ENCODE measurements around the gene NOVA2.

Gene NOVA2

DNA sequence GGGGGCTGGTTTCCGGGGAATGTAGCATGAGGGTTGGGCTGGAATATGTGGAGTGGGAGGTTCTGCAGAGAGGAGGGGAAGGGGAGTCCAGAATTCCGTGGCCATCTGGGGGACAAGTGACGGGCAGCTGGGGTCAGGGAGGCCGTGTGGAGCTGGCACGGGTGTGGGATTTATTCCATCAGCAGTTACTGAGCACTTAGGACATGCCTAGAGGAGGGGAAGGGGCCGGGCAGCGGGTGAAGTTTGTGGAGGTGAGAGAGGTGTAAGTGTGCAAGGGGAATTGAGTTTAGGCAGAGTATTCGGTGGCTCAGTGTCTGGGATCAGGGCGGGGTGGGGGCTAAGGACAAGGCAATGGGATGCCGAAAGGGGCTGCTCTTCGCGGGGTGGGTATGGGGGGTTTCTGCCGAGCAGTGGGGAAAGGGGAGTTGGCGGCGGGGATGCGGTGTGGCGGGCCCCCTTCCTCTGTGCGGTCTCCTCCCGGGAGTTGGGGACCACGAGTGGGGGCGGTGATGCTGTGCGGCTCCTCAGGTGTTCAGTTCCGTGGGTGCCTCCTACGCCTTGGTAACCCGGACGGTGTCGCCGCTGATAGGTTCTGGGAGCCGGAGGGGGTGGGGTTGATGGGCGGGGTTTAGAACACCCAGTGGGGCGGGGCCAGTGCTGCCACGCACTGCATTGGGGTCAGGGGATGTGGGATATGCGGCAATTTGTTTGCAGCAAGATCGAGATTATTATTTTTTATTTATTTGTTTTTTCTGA lies 27.0 kb upstream of the NOVA2 start:
- DNase-seq: no peak

DNA sequence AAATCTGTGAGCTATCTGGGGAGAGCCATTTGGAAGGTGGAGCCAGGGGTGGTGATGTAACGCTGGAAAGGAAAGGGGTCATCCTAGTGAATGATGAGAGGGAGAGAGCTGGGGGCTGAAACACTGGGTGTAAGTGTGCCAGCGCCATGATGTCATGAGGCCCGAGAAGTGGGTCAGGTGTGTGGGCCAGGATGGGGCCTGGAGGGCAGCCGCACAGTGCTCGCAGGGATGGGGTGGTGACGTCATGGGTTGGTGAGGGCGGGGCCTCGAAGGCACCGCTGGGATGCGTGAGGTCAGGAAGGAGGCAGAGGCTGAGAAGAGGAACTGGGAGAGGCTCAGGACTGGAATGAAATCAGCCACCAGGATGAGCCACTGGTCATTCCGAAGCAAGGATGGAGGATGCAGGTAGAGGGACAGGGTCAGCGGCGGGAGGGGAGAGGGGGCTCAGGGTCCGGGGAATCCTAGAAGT lies 26.0 kb upstream of the NOVA2 start:
- no peak for DNase-seq

GRCh38 chr19:45998834-45999233 lies 25.2 kb upstream of the NOVA2 start:
- no peak for DNase-seq

GRCh38 chr19:45996933-45997332 lies 23.3 kb upstream of the NOVA2 start:
- DNase-seq: no peak

DNA sequence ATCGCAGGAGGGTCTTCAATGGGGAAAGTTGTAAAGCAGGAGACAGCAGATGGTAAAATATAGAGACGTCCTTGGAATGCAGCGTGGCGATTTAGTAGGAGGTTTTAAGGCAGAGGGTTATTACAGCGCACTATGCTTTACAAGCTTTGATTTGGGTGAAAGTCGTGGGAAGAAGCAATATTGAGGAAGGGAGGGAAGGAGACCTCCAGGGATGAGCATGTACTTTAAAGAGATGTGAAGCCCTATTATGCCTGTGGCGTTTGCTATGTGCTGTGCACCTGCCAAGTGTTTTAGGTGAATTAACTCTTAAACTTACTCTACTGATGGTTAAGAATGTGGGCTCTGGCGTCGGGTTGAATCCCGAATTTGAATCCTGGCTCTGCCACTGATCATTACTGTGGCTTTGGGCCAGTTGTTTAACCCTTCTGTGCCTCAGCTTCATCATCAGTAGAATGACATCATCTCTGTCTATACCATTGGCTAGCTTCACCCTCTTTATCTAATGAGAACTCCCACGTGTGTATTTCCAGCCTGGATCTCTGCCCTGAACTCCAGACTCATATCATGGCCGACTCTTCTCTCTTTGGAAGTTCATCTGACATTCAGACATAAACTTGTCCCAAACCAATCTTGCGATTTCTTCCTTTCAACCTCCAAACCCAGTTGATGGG lies 22.2 kb upstream of the NOVA2 start:
- DNase-seq: no peak

DNA sequence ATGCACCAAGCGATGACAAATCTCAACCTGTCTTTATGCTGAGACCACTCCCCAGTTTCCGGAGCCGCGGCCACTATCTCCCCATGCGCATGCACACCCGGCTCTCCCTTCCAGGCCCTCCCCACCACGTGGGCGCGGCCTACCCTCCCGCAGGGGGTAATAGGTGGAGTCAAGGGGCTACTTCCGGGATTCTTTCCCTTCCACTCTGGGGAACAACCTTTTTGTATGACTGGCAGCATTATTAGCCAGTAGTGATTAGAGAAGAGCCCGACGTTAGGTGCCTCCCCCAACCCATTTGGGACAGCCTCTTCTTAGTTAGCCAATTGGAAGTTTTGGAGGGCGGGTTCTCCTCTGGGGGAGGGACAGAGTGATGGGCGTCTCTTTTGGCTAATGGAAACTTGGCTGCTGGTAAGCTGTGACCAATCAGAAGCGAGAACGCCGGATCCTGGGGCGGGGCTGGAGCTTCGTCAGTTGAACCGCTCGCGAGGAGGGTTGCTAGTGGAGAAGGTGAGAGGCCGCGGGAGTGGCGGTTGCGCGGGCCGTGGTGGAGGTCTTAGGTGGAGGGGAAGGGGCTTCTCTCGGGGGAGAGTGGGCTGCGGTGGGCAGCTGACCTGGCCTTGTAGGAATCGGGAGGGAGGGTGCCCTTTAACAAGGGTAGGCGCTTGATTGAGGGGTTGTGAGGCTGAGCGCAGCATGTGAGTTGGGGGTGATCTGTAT lies 21.5 kb upstream of the NOVA2 start, which contains the start of gene CCDC61:
CCDC61 (plus strand) TSS at position 470 of the 717 bp plus-strand sequence. CDS start 7,552 bp downstream, outside the sequence.
- peak; percentile 99 for DNase-seq

GRCh38 chr19:45994456-45994997 lies 20.9 kb upstream of the NOVA2 start:
- DNase-seq: no peak

- DNase-seq: no peak
These were observed 16.6 kb upstream of the NOVA2 start for GRCh38 chr19:45990113-45990728.

GRCh38 chr19:45985321-45985720 lies 11.7 kb upstream of the NOVA2 start:
- no peak for DNase-seq

DNA sequence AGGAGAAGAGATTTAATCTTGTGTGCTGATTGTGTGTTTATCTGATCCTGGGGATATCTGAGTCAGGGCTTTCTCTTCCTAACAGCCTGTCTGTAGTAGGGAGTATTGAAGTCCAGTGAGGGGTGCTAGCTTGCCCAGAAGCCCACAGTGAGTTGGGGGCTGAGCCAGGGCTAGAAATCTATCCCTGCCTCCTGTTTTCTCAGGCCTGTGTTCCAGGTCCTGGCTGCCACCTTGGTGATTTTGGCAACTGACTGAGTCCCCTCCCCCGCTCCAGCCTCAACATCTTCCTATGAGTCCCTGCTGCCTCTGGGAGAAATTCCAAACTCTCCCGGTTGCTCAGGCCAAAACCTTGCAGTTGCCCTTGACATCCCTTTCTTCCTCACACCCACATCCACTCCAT lies 7.7 kb upstream of the NOVA2 start:
- DNase-seq: no peak

GRCh38 chr19:45978156-45978555 lies 4.5 kb upstream of the NOVA2 start:
- no peak for DNase-seq

GRCh38 chr19:45976178-45976577 lies 2.5 kb upstream of the NOVA2 start:
- peak; percentile 29 for DNase-seq

GRCh38 chr19:45975306-45976070 lies 1.8 kb upstream of the NOVA2 start:
- no peak for DNase-seq

DNA sequence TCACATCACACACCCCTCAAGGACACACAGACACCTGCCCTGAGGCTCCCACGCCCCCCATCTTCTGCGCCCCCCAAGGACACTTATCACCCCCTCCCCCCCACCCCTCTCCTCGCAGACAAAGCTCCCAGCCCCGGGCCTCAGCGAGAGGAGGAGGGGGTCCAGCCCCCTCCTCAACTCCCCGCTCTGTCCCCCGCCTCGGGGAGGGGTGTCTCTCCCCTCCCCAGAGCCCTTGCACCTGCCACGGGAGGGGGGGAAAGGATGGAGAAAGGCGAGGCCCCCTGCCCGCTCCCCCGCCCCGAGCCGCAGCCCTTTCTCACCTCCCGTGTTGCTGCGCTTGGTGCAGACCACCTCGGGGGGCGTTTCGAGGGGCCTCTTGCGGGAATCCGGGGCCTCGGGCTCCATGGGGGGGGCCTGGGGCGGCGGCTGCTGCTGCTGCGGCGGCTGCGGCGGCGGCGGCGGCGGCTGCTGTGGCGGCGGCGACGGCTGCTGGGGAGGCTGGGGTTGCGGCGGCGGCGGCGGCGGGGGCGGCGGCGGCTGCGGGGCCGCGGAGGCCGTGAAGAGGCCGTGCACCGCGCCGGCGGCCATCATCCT lies 621 bp downstream of the NOVA2 start:
- no peak for DNase-seq

- DNase-seq: no peak
These were observed 1.4 kb downstream of the NOVA2 start for GRCh38 chr19:45972081-45972946.

DNA sequence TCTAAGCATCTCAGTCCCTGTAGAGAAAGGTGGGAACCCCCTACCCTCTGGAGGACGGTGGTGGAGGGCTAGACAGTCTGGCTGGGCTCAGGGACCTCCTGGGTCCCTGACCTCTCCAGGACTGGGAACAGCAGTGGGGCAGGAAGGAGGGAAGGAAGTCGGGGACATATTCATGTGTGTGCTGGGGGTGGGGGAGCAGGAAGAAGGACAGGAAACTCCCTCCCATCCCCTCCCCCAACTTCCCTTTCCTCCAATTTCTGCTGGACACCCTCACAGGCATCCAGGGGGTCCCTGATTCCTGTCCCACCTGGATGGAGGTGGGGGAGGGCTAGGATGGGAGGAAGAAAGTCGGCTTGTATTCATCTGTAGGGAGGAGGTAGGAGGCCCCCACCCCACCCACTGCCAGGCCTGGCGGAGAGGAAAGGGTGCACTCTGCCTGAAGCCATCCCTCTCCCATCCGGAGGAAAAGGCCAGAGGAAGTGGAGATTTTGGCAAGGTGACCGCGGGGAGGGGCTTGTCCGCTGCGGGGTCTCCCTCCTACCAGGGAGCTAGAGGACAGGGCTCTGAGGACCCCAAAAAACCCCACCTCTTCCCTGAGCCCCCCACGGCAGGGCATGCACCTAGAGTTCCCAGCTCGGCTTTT lies 2.3 kb downstream of the NOVA2 start:
- DNase-seq: no peak

DNA sequence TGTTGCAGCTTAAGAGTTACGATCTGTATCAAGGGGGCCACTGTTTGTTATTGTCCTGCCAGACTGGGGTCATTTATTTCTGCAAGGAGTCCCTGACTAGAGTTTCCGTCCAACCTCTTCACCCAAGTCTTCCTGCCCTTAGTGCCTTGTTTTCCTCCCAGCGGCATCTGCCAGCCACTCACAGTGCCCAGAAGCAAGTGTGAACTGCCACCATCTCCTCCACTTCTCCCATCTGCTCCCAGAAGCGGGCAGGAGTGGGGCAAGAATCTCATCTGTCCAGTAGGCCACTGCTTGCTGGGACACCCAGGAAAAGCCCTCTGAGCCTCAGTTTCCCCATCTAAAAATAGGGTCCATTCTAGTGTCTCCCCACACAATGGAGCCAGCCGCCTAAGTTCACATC lies 4.0 kb downstream of the NOVA2 start:
- DNase-seq: no peak

DNA sequence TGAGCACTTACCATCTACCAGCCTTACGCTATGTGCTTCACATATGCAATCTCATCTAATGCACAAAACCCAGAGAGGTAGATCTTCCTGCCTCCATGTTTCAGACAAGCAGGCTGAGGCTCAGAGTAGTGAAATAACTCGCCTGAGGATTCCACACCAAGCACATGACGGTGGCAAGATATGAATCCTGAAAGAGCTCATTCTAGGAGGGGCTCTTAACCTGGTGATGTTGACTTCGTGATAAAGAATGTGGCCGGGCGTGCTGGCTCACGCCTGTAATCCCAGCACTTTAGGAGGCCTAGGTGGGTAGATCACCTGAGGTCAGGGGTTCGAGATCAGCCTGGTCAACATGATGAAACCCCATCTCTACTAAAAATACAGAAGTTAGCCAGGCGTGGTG lies 5.0 kb downstream of the NOVA2 start:
- no peak for DNase-seq

DNA sequence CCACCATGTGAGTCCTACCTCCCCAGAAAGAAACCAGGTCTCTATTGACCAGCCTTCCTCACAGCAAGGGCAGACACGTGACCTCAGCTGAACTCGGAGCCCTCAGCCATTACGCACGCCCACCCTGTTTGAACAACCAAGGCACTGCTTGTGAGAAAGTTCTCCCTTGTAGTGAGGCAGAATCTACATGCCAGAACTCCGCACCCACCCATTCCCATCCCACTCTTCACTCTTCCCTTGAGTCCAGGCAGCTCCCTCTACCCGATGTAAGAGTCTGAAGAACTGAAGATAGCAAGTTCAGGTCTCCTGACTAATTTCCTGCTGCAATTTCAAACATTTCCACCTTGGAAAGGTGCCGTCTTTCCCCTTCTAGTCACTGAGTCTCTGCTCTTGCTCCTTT lies 6.4 kb downstream of the NOVA2 start:
- no peak for DNase-seq

DNA sequence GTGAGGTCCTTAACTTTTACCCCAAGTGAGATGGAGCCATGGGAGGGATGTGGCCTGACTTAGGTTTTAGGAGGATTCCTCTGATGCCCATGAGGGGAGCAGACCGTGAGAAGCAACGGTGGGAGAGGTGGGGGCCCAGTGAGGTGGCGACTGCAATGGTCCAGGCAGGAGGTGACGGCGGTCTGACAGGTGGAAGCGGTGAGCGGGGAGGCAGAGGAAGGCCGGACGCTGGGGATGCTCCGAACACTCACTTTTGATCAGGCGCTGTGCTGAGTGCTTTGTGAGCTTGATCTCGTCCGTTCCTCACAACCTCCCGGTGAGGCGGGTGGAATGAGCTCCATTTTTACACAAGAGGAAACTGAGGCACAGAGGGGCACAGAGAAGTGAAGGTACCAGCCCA lies 11.6 kb downstream of the NOVA2 start:
- no peak for DNase-seq
